IMR-90 (cell line): ENCODE data around the gene RHOU. TPM values are rescaled to one million over a fixed set of nuclear protein-coding genes. Genes with fewer than 3 reads are reported as not detected.

Experiments used
- ATAC-seq: fragments of 200-7000 bp; cut with Tn5 transposase; 2 replicates; pipeline ENCODE4 v1.9.1; 2020; ENCODE audit warnings: low read depth, mild to moderate bottlenecking, moderate library complexity
- BruUV-seq: library from RNA; stranded (reverse); fragments of 400-500 nt; replicated peaks from 2 replicates; lab custom pipeline; 2021; lab: Mats Ljungman, UMichigan
- CTCF ChIA-PET: fragments of 300-600 bp; formaldehyde crosslinking; extraction: SDS; loops from one replicate; lab custom pipeline; 2021; ENCODE audit warnings: antibody characterized with exemption; lab: Yijun Ruan, JAX
- POLR2A ChIA-PET: fragments of 300-600 bp; sonication (Branson Sonifier 250); formaldehyde crosslinking; loops from one replicate; lab custom pipeline; 2022; ENCODE audit warnings: antibody characterized with exemption; ENCODE audit not compliant: unreplicated experiment; lab: Charles Lee
- DNase-seq: peaks from one replicate; pipeline ENCODE4 v3.0.0; 2013
- H2AFZ ChIP-seq: replicated peaks from 2 replicates; pipeline ENCODE3; 2013; ENCODE audit warnings: low read length, mild to moderate bottlenecking; ENCODE audit not compliant: poor library complexity
- H2AK5ac ChIP-seq: 2 replicates; pipeline ENCODE4 v1.6.1; 2013; ENCODE audit warnings: low read depth, low read length, inconsistent platforms
- H2AK9ac ChIP-seq: replicated peaks from 2 replicates; pipeline ENCODE3; 2013; ENCODE audit warnings: mild to moderate bottlenecking, low read depth, low read length, moderate library complexity; ENCODE audit not compliant: poor library complexity
- H2BK120ac ChIP-seq: 2 replicates; pipeline ENCODE4 v1.6.1; 2013; ENCODE audit warnings: low read depth, low read length, inconsistent platforms
- H2BK15ac ChIP-seq: 3 replicates; pipeline ENCODE4 v1.6.1; 2013; ENCODE audit warnings: low read depth, low read length, inconsistent platforms
- H2BK20ac ChIP-seq: 2 replicates; pipeline ENCODE4 v1.6.1; 2013; ENCODE audit warnings: low read depth, mild to moderate bottlenecking, inconsistent platforms, low read length, moderate library complexity
- H2BK5ac ChIP-seq: 2 replicates; pipeline ENCODE4 v1.6.1; 2013; ENCODE audit warnings: mild to moderate bottlenecking, low read depth, low read length, inconsistent platforms; ENCODE audit not compliant: poor library complexity, severe bottlenecking
- H3K14ac ChIP-seq: replicated peaks from 2 replicates; pipeline ENCODE4 v1.6.1; 2013; ENCODE audit warnings: low read depth, low read length, inconsistent platforms
- H3K18ac ChIP-seq: 2 replicates; pipeline ENCODE4 v1.6.1; 2013; ENCODE audit warnings: low read depth, low read length, control low read depth
- H3K23ac ChIP-seq: 2 replicates; pipeline ENCODE4 v1.6.1; 2013; ENCODE audit warnings: low read depth, low read length, inconsistent platforms
- H3K27ac ChIP-seq: 2 replicates; pipeline ENCODE4 v1.5.1; 2013; ENCODE audit warnings: mild to moderate bottlenecking, control low read depth, low read length; ENCODE audit not compliant: insufficient read depth
- H3K27me3 ChIP-seq: 2 replicates; pipeline ENCODE4 v1.6.1; 2013; ENCODE audit warnings: low read length; ENCODE audit not compliant: control insufficient read depth, insufficient read depth
- H3K36me3 ChIP-seq: 2 replicates; pipeline ENCODE4 v1.6.1; 2013; ENCODE audit warnings: low read length, mixed read lengths; ENCODE audit not compliant: control insufficient read depth, insufficient read depth
- H3K4ac ChIP-seq: 2 replicates; pipeline ENCODE4 v1.6.1; 2013; ENCODE audit warnings: low read depth, low read length, inconsistent platforms
- H3K4me1 ChIP-seq: 2 replicates; pipeline ENCODE4 v1.6.1; 2013; ENCODE audit warnings: low read length, mixed read lengths; ENCODE audit not compliant: control insufficient read depth, insufficient read depth
- H3K4me2 ChIP-seq: 2 replicates; pipeline ENCODE4 v1.6.1; 2013; ENCODE audit warnings: low read depth, mild to moderate bottlenecking, control low read depth, low read length, moderate library complexity
- H3K4me3 ChIP-seq: 2 replicates; pipeline ENCODE4 v1.5.1; 2013; ENCODE audit warnings: low read depth, mild to moderate bottlenecking, control low read depth, low read length, moderate library complexity; ENCODE audit not compliant: insufficient read depth
- H3K56ac ChIP-seq: 2 replicates; pipeline ENCODE4 v1.6.1; 2013; ENCODE audit warnings: low read length, inconsistent platforms; ENCODE audit not compliant: insufficient read depth; ENCODE audit errors: extremely low read depth
- H3K79me1 ChIP-seq, 2 experiments: 2 replicates each; pipeline ENCODE4 v1.6.1; 2013; ENCODE audit warnings: low read length in 2 of 2, inconsistent platforms in 1 of 2, low read depth in 1 of 2
- H3K9ac ChIP-seq: 2 replicates; pipeline ENCODE4 v1.6.1; 2013; ENCODE audit warnings: low read depth, low read length, control low read depth
- H3K9me1 ChIP-seq: 2 replicates; pipeline ENCODE4 v1.6.1; 2013; ENCODE audit warnings: low read length, inconsistent platforms; ENCODE audit not compliant: insufficient read depth
- H3K9me3 ChIP-seq: 2 replicates; pipeline ENCODE4 v1.6.1; 2013; ENCODE audit warnings: low read length; ENCODE audit not compliant: control insufficient read depth, insufficient read depth
- H4K20me1 ChIP-seq: 2 replicates; pipeline ENCODE4 v1.6.1; 2013; ENCODE audit warnings: low read length, inconsistent platforms; ENCODE audit not compliant: insufficient read depth
- H4K5ac ChIP-seq: 2 replicates; pipeline ENCODE4 v1.6.1; 2013; ENCODE audit warnings: mild to moderate bottlenecking, low read depth, low read length, control low read depth
- H4K8ac ChIP-seq, 2 experiments: 2 replicates each; pipeline ENCODE4 v1.6.1; 2013; ENCODE audit warnings: low read depth in 2 of 2, low read length in 2 of 2, control low read depth in 1 of 2, inconsistent platforms in 1 of 2
- H4K91ac ChIP-seq: 2 replicates; pipeline ENCODE4 v1.6.1; 2013; ENCODE audit warnings: low read depth, low read length, inconsistent platforms; ENCODE audit not compliant: insufficient read depth
- BHLHE40 ChIP-seq: fragments of 150-350 bp; IDR thresholded peaks from 2 replicates; pipeline ENCODE4 v1.6.1; 2016; ENCODE audit warnings: mild to moderate bottlenecking, low read depth, low read length
- CEBPB ChIP-seq: IDR thresholded peaks from 2 replicates; pipeline ENCODE4 v1.6.1; 2012; ENCODE audit warnings: low read depth, low read length, improper control_type of control experiment
- CHD1 ChIP-seq: IDR thresholded peaks from 2 replicates; pipeline ENCODE4 v1.6.1; 2012; ENCODE audit warnings: low read depth, low read length, improper control_type of control experiment
- CTCF ChIP-seq: conservative IDR thresholded peaks from 2 replicates; pipeline ENCODE4 v1.5.1; 2012; ENCODE audit warnings: mild to moderate bottlenecking, low read depth, low read length, improper control_type of control experiment
- ELK1 ChIP-seq: fragments of 150-350 bp; IDR thresholded peaks from 2 replicates; pipeline ENCODE4 v1.6.1; 2016; ENCODE audit warnings: low read depth, mild to moderate bottlenecking, low read length, moderate library complexity, borderline replicate concordance
- FOS ChIP-seq: fragments of 150-350 bp; IDR thresholded peaks from 2 replicates; pipeline ENCODE4 v1.6.1; 2016; ENCODE audit warnings: low read depth, low read length
- MAFK ChIP-seq: IDR thresholded peaks from 2 replicates; pipeline ENCODE4 v1.6.1; 2012; ENCODE audit warnings: low read depth, low read length, improper control_type of control experiment
- MAZ ChIP-seq: IDR thresholded peaks from 2 replicates; pipeline ENCODE4 v1.6.1; 2012; ENCODE audit warnings: low read depth, mild to moderate bottlenecking, low read length, improper control_type of control experiment, moderate library complexity, borderline replicate concordance
- MXI1 ChIP-seq: IDR thresholded peaks from 2 replicates; pipeline ENCODE4 v1.6.1; 2012; ENCODE audit warnings: low read depth, mild to moderate bottlenecking, low read length, moderate library complexity, borderline replicate concordance
- NFE2L2 ChIP-seq: fragments of 150-350 bp; IDR thresholded peaks from 2 replicates; pipeline ENCODE4 v1.6.1; 2016; ENCODE audit warnings: low read depth, mild to moderate bottlenecking, low read length
- POLR2A ChIP-seq: IDR thresholded peaks from 2 replicates; pipeline ENCODE4 v1.6.1; 2012; ENCODE audit warnings: mild to moderate bottlenecking, low read depth, low read length
- RAD21 ChIP-seq: IDR thresholded peaks from 2 replicates; pipeline ENCODE4 v1.6.1; 2012; ENCODE audit warnings: low read length, improper control_type of control experiment
- RCOR1 ChIP-seq: IDR thresholded peaks from 2 replicates; pipeline ENCODE4 v1.6.1; 2012; ENCODE audit warnings: mild to moderate bottlenecking, low read length, improper control_type of control experiment; ENCODE audit not compliant: insufficient replicate concordance
- RFX5 ChIP-seq: IDR thresholded peaks from 2 replicates; pipeline ENCODE4 v1.8.0; 2012; ENCODE audit warnings: low read depth, mild to moderate bottlenecking, low read length, moderate library complexity
- SMC3 ChIP-seq: fragments of 150-350 bp; IDR thresholded peaks from 2 replicates; pipeline ENCODE4 v1.6.1; 2016; ENCODE audit warnings: low read depth, mild to moderate bottlenecking, antibody characterized with exemption, low read length, moderate library complexity
- USF2 ChIP-seq: fragments of 150-350 bp; IDR thresholded peaks from 2 replicates; pipeline ENCODE4 v1.6.1; 2017; ENCODE audit warnings: mild to moderate bottlenecking, antibody characterized with exemption, low read length, low read depth
- WGBS, 2 experiments: methylation state at CpG; one replicate each; pipeline versions ENCODE4 v1.1.5 to v1.1.7; 2013; ENCODE audit warnings: missing lambda C conversion rate in 2 of 2; ENCODE audit not compliant: insufficient read length in 1 of 2; ENCODE audit errors: extremely low coverage in 2 of 2; 5-methylcytosine and 5-hydroxymethylcytosine counted together
- dilution Hi-C: fragments of 300-500 bp; cut with HindIII; formaldehyde crosslinking; loops from one replicate; pipeline ENCODE4 v1.14.3; 2018; ENCODE audit warnings: low sequenced_read_pairs; ENCODE audit not compliant: unreplicated experiment
- in situ Hi-C: fragments of 300-500 bp; cut with MboI; formaldehyde crosslinking; loops from 3 replicates; pipeline ENCODE4 v1.14.3; 2019; ENCODE audit warnings: low sequenced_read_pairs, inconsistent platforms, mixed read lengths
- intact Hi-C: fragments of 100-400 bp; cut with micrococcal nuclease; formaldehyde crosslinking; loops from 2 replicates; pipeline ENCODE4 v1.10.0; 2022
- polyA plus RNA-seq, 3 experiments: library from polyadenylated mRNA; depleted of rRNA; stranded (reverse); fragments of >200 nt; gene quantifications; 2 replicates each; pipeline ENCODE4 v1.2.3, GENCODE V29; 2012; ENCODE audit warnings: low replicate concordance in 1 of 3
- total RNA-seq: library from RNA; depleted of rRNA; stranded (reverse); fragments of >200 nt; gene quantifications from 2 replicates; pipeline ENCODE4 v1.2.3, GENCODE V29; 2012

The RHOU gene
- total and polyA plus RNA-seq, 2 of the 4 experiments (the other 2 are of a cell fraction), result 0.44 to 0.72 TPM

DNA sequence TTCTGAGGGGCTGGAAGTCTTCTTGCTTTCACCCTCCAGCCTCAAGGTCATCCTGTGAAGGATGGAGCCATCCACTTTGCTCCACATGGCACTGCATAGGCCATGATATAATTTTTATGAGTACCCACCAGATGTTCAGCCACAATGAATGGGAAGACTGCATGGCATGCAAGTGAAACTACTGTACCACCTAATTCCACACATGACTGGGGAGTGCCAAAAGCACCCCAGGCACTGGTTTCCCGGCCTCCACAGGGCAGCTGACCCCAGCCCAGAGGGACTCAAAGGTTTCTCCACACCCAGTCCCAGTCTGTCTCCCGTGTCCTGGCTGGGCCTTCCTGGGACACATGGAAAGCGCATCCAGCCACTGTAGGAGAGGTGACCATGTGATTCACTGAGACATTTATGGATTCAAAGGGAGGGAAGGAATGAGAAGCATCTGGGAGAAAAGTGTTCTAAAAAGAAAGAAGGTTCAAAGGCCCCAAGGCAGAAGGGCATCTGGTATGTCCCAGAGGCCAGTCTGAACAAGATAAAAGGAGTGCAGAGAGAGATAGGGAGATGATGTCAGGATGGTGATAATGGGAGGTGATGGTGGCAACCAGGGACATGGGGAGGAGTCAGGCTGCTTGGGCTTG, 12.1 kb downstream of the RHOU start:
- no peak overlapping the region for H3K56ac ChIP-seq
- H3K4ac ChIP-seq, result no peak overlapping the region
- H3K36me3 ChIP-seq, result peaks cover 26% of the 10 kb centered on the region
- ChIA-PET CTCF (no interaction called here), POLR2A (no interaction called here)
- TF ChIP-seq MAFK (no peak), MAZ (no peak), RAD21 (no peak), ELK1 (no peak), RFX5 (no peak), RCOR1 (no peak), BHLHE40 (no peak), MXI1 (no peak), CEBPB (no peak), POLR2A (no peak), FOS (no peak), SMC3 (no peak), CTCF (no peak), USF2 (no peak), NFE2L2 (no peak), CHD1 (no peak)
- BruUV-seq, result no TSS peak
- dilution Hi-C loops (no loop called here), intact Hi-C loops (no loop called here), in situ Hi-C loops (no loop called here)
- H3K9me3 ChIP-seq, result no peaks in the 10 kb centered on the region
- no peak overlapping the region for H2AK5ac ChIP-seq
- no peak overlapping the region for H2BK20ac ChIP-seq
- H3K27ac ChIP-seq, result no peak overlapping the region
- H4K8ac ChIP-seq, result no peak overlapping the region
- H3K27me3 ChIP-seq, result peaks cover 14% of the 10 kb centered on the region
- no peaks in the 10 kb centered on the region for H3K4me1 ChIP-seq
- H2BK15ac ChIP-seq, result no peak overlapping the region
- H2BK120ac ChIP-seq, result no peak overlapping the region
- H3K79me1 ChIP-seq, result no peaks in the 10 kb centered on the region
- no peak overlapping the region for H3K4me2 ChIP-seq
- H2BK5ac ChIP-seq, result no peak overlapping the region
- no peak overlapping the region for H3K18ac ChIP-seq
- no peak overlapping the region for H3K4me3 ChIP-seq
- no peak overlapping the region for H3K14ac ChIP-seq
- H2AFZ ChIP-seq, result no peak overlapping the region
- WGBS, 2 experiments, result no CpG with 5 or more reads among the region's 3 CpGs
- H2AK9ac ChIP-seq, result no peak overlapping the region
- H4K91ac ChIP-seq, result no peak overlapping the region
- ATAC-seq (no peak), DNase-seq (no peak)
- H3K9ac ChIP-seq, result no peak overlapping the region
- H3K9me1 ChIP-seq, result no peaks in the 10 kb centered on the region; the same call in 1 of the 2 replicates
- H4K20me1 ChIP-seq, result no peaks in the 10 kb centered on the region
- H4K5ac ChIP-seq, result no peak overlapping the region
- H3K23ac ChIP-seq, result no peak overlapping the region
